Testis (tissue), 2 donors: ENCODE measurements around the gene NLGN1.

Experiments
- POLR2A ChIP-seq: fragments of 450-650 bp; IDR thresholded peaks from one replicate; pipeline ENCODE4 v1.6.1; 2017; ENCODE audit warnings: antibody characterized with exemption, mild to moderate bottlenecking, moderate library complexity
- TF ChIP-seq, protein P1 (sequence below), 3 experiments: fragments of 450-650 bp in 2 of 3; fragments of 200-600 bp in 1 of 3; sonication (generic) in 1 of 3; IDR thresholded peaks; one replicate each; pipeline ENCODE4 v1.5.1; 2016 to 2019; ENCODE audit warnings: antibody characterized with exemption in 3 of 3, mild to moderate bottlenecking in 2 of 3, moderate library complexity in 1 of 3

GRCh38 chr3:173584838-173585831 is 187.6 kb downstream of the NLGN1 start:
- TF ChIP-seq POLR2A = no peak
- TF ChIP-seq, protein P1, sequence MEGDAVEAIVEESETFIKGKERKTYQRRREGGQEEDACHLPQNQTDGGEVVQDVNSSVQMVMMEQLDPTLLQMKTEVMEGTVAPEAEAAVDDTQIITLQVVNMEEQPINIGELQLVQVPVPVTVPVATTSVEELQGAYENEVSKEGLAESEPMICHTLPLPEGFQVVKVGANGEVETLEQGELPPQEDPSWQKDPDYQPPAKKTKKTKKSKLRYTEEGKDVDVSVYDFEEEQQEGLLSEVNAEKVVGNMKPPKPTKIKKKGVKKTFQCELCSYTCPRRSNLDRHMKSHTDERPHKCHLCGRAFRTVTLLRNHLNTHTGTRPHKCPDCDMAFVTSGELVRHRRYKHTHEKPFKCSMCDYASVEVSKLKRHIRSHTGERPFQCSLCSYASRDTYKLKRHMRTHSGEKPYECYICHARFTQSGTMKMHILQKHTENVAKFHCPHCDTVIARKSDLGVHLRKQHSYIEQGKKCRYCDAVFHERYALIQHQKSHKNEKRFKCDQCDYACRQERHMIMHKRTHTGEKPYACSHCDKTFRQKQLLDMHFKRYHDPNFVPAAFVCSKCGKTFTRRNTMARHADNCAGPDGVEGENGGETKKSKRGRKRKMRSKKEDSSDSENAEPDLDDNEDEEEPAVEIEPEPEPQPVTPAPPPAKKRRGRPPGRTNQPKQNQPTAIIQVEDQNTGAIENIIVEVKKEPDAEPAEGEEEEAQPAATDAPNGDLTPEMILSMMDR (IDR thresholded peaks at IDR 0.05) = no peak
